ENCODE measurements around the gene SPON2.
"Not testable (repeated sequence)": the region's sequence is repeated elsewhere in the genome, so short reads cannot be mapped to it uniquely, and the experiment has no call there.

Gene SPON2

GRCh38 chr4:1151541-1151940 is 20.8 kb downstream of the SPON2 start:
- no peak for DNase-seq (ENCODE audit: low read depth)

- no peak for DNase-seq (ENCODE audit: low read depth)
Measured at GRCh38 chr4:1150875-1151274, 21.5 kb downstream of the SPON2 start.

GRCh38 chr4:1139860-1140259 is 32.5 kb downstream of the SPON2 start:
- DNase-seq (ENCODE audit: low read depth) = no peak

GRCh38 chr4:1137850-1138249 is 34.5 kb downstream of the SPON2 start:
- DNase-seq (ENCODE audit: low read depth) = no peak

GRCh38 chr4:1137063-1137776 is 35.2 kb downstream of the SPON2 start:
- no peak for DNase-seq (ENCODE audit: low read depth)

- no peak for DNase-seq (ENCODE audit: low read depth)
Measured at GRCh38 chr4:1136048-1136447, 36.3 kb downstream of the SPON2 start.

- DNase-seq (ENCODE audit: low read depth) = no peak
Measured at GRCh38 chr4:1133033-1133432, 39.4 kb downstream of the SPON2 start.

- DNase-seq (ENCODE audit: low read depth) = peak; percentile 54
Measured at GRCh38 chr4:1130316-1131186, 41.8 kb downstream of the SPON2 start.

GRCh38 chr4:1126506-1126905 is 45.9 kb downstream of the SPON2 start:
- DNase-seq (ENCODE audit: low read depth) = no peak

- DNase-seq (ENCODE audit: low read depth) = not testable (repeated sequence)
Measured at GRCh38 chr4:1125466-1125865, 46.9 kb downstream of the SPON2 start.

- no peak for DNase-seq (ENCODE audit: low read depth)
Measured at GRCh38 chr4:1124818-1125217, 47.6 kb downstream of the SPON2 start.

GRCh38 chr4:1122505-1122904 is 49.9 kb downstream of the SPON2 start:
- DNase-seq (ENCODE audit: low read depth) = no peak

Measured in stimulated activated CD8-positive, alpha-beta memory T cell treated with anti-CD3 and anti-CD28 coated beads, Interleukin-4, amount 100 ng/mL, for 24 hours (primary cell).